ENCODE data around the gene DDX42. TPM values are rescaled to one million over a fixed set of nuclear protein-coding genes. Genes with fewer than 3 reads are reported as not detected.

The DDX42 gene
- total and polyA plus RNA-seq, 2 donors from 2014 or later, result 38.6 to 104 TPM

- intact Hi-C loops (cut with DNase I), result no loop called here
- no peak for FAIRE-seq
- TF ChIP-seq CTCF (IDR thresholded peaks at IDR 0.05; ENCODE audit: borderline replicate concordance, extremely low read depth, insufficient read depth), result no peak
- H3K36me3 ChIP-seq (ENCODE audit: control insufficient read depth in 2 of 3, insufficient read depth in 3 of 3, low read length in 3 of 3), result peaks cover 30 to 77% (median 54%) of the 10 kb centered on the region in 3 donors
- peak in 2 of 5 donors; percentile 28 to 71 for DNase-seq
- H3K27ac ChIP-seq (ENCODE audit: low read depth in 2 of 2, low read length in 2 of 2), result peak overlapping the region; percentile 96 to 99
- H3K9ac ChIP-seq (ENCODE audit: low read length in 3 of 3), result peak overlapping the region; percentile 75 to 93 (median 77)
- no peaks in the 10 kb centered on the region for H3K27me3 ChIP-seq (ENCODE audit: control insufficient read depth, insufficient read depth, low read length)
- H3K9me3 ChIP-seq (ENCODE audit: control insufficient read depth in 2 of 3, insufficient read depth in 1 of 3, low read length in 3 of 3), result no peaks in the 10 kb centered on the region
- peaks cover 0 to 26% (median 20%) of the 10 kb centered on the region in 3 donors for H3K4me1 ChIP-seq (ENCODE audit: control insufficient read depth in 2 of 3, insufficient read depth in 2 of 3, low read depth in 1 of 3, low read length in 3 of 3)
- peak overlapping the region; percentile 90 to 99 (median 95) for H3K4me3 ChIP-seq (ENCODE audit: low read length in 3 of 3)
Measured at GRCh38 chr17:63826468-63827001, 52.6 kb downstream of the DDX42 start.

DNA sequence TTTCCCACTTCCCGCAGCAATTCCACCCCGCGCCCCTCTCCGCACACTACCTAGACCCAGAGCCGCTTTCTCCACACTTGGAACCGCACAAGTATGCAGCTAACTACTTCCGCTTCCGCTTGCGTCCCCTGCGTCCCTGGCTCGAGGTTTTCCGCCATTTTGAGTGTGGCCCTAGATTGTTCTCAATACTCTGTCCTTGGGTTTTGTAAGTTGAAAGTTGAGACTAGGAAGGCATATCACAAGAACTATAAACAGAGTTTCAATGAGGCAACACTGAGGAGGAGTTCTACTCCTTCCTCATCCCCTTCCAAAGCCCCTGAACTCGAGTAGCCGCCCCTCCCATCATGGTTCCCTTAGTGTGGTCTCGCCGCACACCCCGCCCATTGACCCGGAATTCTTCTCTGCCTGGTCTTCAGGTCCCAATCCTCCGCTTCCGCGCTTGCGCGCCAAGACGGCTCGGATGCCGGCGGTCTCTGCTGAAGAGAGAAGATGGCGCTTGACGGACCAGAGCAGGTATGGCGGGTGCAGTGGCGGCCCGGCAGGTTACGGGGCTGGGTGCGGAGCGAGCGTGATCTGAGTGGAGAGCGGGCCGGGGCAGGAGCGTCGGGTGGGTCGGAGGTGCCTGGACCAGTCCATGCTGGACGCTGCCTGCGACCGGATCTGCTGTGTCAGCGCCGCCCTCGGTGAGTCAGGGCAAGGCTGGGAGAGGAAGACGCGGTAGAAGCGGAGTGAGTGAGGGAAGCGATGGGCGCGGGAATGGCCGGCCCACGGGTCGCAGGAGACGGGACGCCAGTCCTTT is 53.2 kb downstream of the DDX42 start, which contains the start of the genes FTSJ3 and PSMC5:
Gene FTSJ3, minus strand, starts transcription at position 662 of the 799 bp plus-strand sequence. CDS start 761 bp downstream, outside the sequence.
Gene PSMC5, plus strand, starts transcription at position 430 of the 799 bp plus-strand sequence. Its CDS starts 60 bp downstream, at position 490.
- DNase-seq (peak; percentile 95 to 99 (median 98)), FAIRE-seq (no peak)
- peak within 1 kb of the TSS; percentile 75 to 93 (median 77) for H3K9ac ChIP-seq (ENCODE audit: low read length in 3 of 3)
- no peaks in the 10 kb centered on the region for H3K27me3 ChIP-seq (ENCODE audit: control insufficient read depth, insufficient read depth, low read length)
- no peaks in the 10 kb centered on the region for H3K9me3 ChIP-seq (ENCODE audit: control insufficient read depth in 2 of 3, insufficient read depth in 1 of 3, low read length in 3 of 3)
- peak within 1 kb of the TSS; percentile 90 to 99 (median 95) for H3K4me3 ChIP-seq (ENCODE audit: low read length in 3 of 3)
- H3K36me3 ChIP-seq (ENCODE audit: control insufficient read depth in 2 of 3, insufficient read depth in 3 of 3, low read length in 3 of 3), result peaks cover 23 to 77% (median 50%) of the 10 kb centered on the region in 3 donors
- TF ChIP-seq CTCF (IDR thresholded peaks at IDR 0.05; ENCODE audit: borderline replicate concordance, extremely low read depth, insufficient read depth), result peak; percentile 29
- peak within 1 kb of the TSS; percentile 96 to 99 for H3K27ac ChIP-seq (ENCODE audit: low read depth in 2 of 2, low read length in 2 of 2)
- peaks cover 0 to 26% (median 20%) of the 10 kb centered on the region in 3 donors for H3K4me1 ChIP-seq (ENCODE audit: control insufficient read depth in 2 of 3, insufficient read depth in 2 of 3, low read depth in 1 of 3, low read length in 3 of 3)
- intact Hi-C loops (cut with DNase I), result no loop called here

GRCh38 chr17:63827801-63828221 is 53.8 kb downstream of the DDX42 start:
- H3K27me3 ChIP-seq (ENCODE audit: control insufficient read depth, insufficient read depth, low read length), result no peaks in the 10 kb centered on the region
- peaks cover 19 to 77% (median 49%) of the 10 kb centered on the region in 3 donors for H3K36me3 ChIP-seq (ENCODE audit: control insufficient read depth in 2 of 3, insufficient read depth in 3 of 3, low read length in 3 of 3)
- peak overlapping the region; percentile 90 to 99 (median 95) for H3K4me3 ChIP-seq (ENCODE audit: low read length in 3 of 3)
- peaks cover 0 to 26% (median 20%) of the 10 kb centered on the region in 3 donors for H3K4me1 ChIP-seq (ENCODE audit: control insufficient read depth in 2 of 3, insufficient read depth in 2 of 3, low read depth in 1 of 3, low read length in 3 of 3)
- intact Hi-C loops (cut with DNase I), result no loop called here
- FAIRE-seq (no peak), DNase-seq (peak in 2 of 5 donors; percentile 31 to 44)
- peak overlapping the region; percentile 96 to 99 for H3K27ac ChIP-seq (ENCODE audit: low read depth in 2 of 2, low read length in 2 of 2)
- TF ChIP-seq CTCF (IDR thresholded peaks at IDR 0.05; ENCODE audit: borderline replicate concordance, extremely low read depth, insufficient read depth), result no peak
- peak overlapping the region; percentile 6 to 93 (median 75) for H3K9ac ChIP-seq (ENCODE audit: low read length in 3 of 3)
- H3K9me3 ChIP-seq (ENCODE audit: control insufficient read depth in 2 of 3, insufficient read depth in 1 of 3, low read length in 3 of 3), result no peaks in the 10 kb centered on the region

Measured in kidney (tissue), 14 donors.